H1 (cell line): ENCODE results near the gene SLC9C2.

Source experiments
- CHD1 ChIP-seq: IDR thresholded peaks from 2 replicates; pipeline ENCODE4 v1.6.1; 2012; ENCODE audit warnings: low read depth, low read length, improper control_type of control experiment
- EP300 ChIP-seq, 2 experiments: IDR thresholded peaks; 1 replicate in 1 of 2; 2 replicates in 1 of 2; pipeline ENCODE4 v1.6.1; 2011 to 2012; ENCODE audit warnings: low read depth in 2 of 2, low read length in 2 of 2, mild to moderate bottlenecking in 2 of 2, borderline replicate concordance in 1 of 2, inconsistent platforms in 1 of 2, moderate library complexity in 1 of 2
- GABPA ChIP-seq: IDR thresholded peaks from 2 replicates; pipeline ENCODE4 v1.6.1; 2011; ENCODE audit warnings: mild to moderate bottlenecking, low read length, moderate library complexity, borderline replicate concordance; ENCODE audit not compliant: insufficient read depth
- POLR2AphosphoS5 ChIP-seq: IDR thresholded peaks from 2 replicates; pipeline ENCODE4 v1.6.1; 2011; ENCODE audit warnings: low read depth, low read length
- RAD21 ChIP-seq, 2 experiments: IDR thresholded peaks in 1 of 2; conservative IDR thresholded peaks in 1 of 2; 2 replicates each; pipeline ENCODE4 v1.6.1; 2011; ENCODE audit warnings: low read depth in 2 of 2, low read length in 2 of 2, improper control_type of control experiment in 1 of 2, inconsistent platforms in 1 of 2, mild to moderate bottlenecking in 1 of 2, moderate library complexity in 1 of 2
- SIN3A ChIP-seq, 2 experiments: IDR thresholded peaks in 1 of 2; conservative IDR thresholded peaks in 1 of 2; 2 replicates each; pipeline ENCODE4 v1.6.1; 2011 to 2012; ENCODE audit warnings: low read length in 2 of 2, improper control_type of control experiment in 1 of 2, low read depth in 1 of 2, mild to moderate bottlenecking in 1 of 2
- SIX5 ChIP-seq: IDR thresholded peaks from 2 replicates; pipeline ENCODE4 v1.6.1; 2011; ENCODE audit warnings: mild to moderate bottlenecking, low read depth, low read length
- TF ChIP-seq, protein P1 (sequence below), 3 experiments: IDR thresholded peaks; 1 replicate in 2 of 3; 2 replicates in 1 of 3; pipeline versions ENCODE4 v1.5.1 to v1.6.1; 2011; ENCODE audit warnings: low read length in 3 of 3, mild to moderate bottlenecking in 3 of 3, inconsistent platforms in 2 of 3, low read depth in 1 of 3, moderate library complexity in 1 of 3; ENCODE audit not compliant: insufficient read depth in 1 of 3; ENCODE audit errors: control extremely low read depth in 1 of 3

GRCh38 chr1:173503391-173503790 lies 99.5 kb downstream of the SLC9C2 start:
- no peak for TF ChIP-seq POLR2AphosphoS5
- TF ChIP-seq SIN3A (conservative IDR thresholded peaks at IDR 0.05 in 1 of 2, IDR thresholded peaks at IDR 0.05 in 1 of 2; ENCODE audit: low read depth in 1 of 2, low read length in 2 of 2), result no peak
- TF ChIP-seq GABPA, result no peak
- TF ChIP-seq, protein P1, sequence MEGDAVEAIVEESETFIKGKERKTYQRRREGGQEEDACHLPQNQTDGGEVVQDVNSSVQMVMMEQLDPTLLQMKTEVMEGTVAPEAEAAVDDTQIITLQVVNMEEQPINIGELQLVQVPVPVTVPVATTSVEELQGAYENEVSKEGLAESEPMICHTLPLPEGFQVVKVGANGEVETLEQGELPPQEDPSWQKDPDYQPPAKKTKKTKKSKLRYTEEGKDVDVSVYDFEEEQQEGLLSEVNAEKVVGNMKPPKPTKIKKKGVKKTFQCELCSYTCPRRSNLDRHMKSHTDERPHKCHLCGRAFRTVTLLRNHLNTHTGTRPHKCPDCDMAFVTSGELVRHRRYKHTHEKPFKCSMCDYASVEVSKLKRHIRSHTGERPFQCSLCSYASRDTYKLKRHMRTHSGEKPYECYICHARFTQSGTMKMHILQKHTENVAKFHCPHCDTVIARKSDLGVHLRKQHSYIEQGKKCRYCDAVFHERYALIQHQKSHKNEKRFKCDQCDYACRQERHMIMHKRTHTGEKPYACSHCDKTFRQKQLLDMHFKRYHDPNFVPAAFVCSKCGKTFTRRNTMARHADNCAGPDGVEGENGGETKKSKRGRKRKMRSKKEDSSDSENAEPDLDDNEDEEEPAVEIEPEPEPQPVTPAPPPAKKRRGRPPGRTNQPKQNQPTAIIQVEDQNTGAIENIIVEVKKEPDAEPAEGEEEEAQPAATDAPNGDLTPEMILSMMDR (IDR thresholded peaks at IDR 0.05; ENCODE audit: control extremely low read depth in 1 of 3, insufficient read depth in 1 of 3, low read depth in 1 of 3, low read length in 3 of 3), result no peak
- no peak for TF ChIP-seq RAD21 (IDR thresholded peaks at IDR 0.05 in 1 of 2, conservative IDR thresholded peaks at IDR 0.05 in 1 of 2; ENCODE audit: low read depth in 2 of 2, low read length in 2 of 2)
- no peak for TF ChIP-seq SIX5
- TF ChIP-seq CHD1, result no peak
- TF ChIP-seq EP300 (IDR thresholded peaks at IDR 0.05; ENCODE audit: borderline replicate concordance in 1 of 2, low read depth in 2 of 2, low read length in 2 of 2), result no peak
